ENCODE results near the gene SMAD3.

DNA sequence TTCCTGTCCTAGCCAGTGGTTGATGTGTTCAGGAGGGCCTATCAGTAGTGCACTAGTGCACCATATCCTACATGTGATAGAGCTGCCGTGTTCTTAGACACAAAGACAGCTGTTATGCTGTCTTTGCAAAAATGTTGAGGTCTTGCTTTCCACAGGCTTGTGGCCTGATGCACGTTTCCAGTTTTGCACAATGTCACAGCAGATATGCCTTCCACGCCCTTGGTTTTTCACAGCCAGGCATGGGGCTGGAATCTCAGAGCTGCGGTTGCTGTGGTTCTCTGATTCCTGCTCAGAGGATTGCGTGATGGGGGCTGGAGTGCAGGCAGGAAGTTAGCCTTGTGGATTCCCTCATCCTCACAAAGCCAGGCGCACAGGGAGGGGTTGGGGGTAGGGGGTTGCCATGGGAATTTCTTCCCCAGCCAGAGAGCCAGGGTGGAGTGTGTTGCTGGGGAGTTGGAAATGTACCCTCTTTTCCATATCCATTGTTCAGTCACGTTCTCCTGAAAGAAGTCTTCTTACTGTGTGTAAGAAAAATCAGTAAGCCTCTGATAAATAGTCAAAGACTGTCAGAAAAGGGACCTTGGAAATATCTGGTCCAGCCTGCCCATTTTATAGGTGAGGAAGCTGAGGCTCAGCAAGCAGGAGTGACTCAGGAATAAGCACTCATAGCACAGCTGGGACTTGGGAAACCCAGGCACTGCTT is 79.4 kb downstream of the SMAD3 start:
- TF ChIP-seq, protein P1, sequence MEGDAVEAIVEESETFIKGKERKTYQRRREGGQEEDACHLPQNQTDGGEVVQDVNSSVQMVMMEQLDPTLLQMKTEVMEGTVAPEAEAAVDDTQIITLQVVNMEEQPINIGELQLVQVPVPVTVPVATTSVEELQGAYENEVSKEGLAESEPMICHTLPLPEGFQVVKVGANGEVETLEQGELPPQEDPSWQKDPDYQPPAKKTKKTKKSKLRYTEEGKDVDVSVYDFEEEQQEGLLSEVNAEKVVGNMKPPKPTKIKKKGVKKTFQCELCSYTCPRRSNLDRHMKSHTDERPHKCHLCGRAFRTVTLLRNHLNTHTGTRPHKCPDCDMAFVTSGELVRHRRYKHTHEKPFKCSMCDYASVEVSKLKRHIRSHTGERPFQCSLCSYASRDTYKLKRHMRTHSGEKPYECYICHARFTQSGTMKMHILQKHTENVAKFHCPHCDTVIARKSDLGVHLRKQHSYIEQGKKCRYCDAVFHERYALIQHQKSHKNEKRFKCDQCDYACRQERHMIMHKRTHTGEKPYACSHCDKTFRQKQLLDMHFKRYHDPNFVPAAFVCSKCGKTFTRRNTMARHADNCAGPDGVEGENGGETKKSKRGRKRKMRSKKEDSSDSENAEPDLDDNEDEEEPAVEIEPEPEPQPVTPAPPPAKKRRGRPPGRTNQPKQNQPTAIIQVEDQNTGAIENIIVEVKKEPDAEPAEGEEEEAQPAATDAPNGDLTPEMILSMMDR (IDR thresholded peaks at IDR 0.05) = no peak
- TF ChIP-seq POLR2A (IDR thresholded peaks at IDR 0.05) = no peak

Data from prostate gland (tissue), 2 donors.